ENCODE results near the gene ROCK2. TPM values are rescaled to one million over a fixed set of nuclear protein-coding genes. Genes with fewer than 3 reads are reported as not detected.

ROCK2 gene
- total and polyA plus RNA-seq, 4 donors: 5.3 to 31.0 (median 12.2) TPM

GRCh38 chr2:11267931-11268330, 76.5 kb downstream of the ROCK2 start:
- over 99% methylated on average over 3 of the region's 3 CpGs for WGBS

GRCh38 chr2:11264818-11265217, 79.6 kb downstream of the ROCK2 start:
- 95% methylated on average over 1 of the region's 1 CpG for WGBS
- peaks cover 0 to 2% (median 0%) of the 10 kb centered on the region in 4 donors for H3K36me3 ChIP-seq (ENCODE audit: control insufficient read depth in 4 of 4, insufficient read depth in 3 of 4, low read depth in 1 of 4, low read length in 3 of 4)
- TF ChIP-seq FOXA2 (IDR thresholded peaks at IDR 0.05) (no peak), EGR1 (IDR thresholded peaks at IDR 0.05; ENCODE audit: low read depth in 2 of 2) (no peak)

More at GRCh38 chr2:11267931-11268330, 76.5 kb downstream of the ROCK2 start:
- no peak overlapping the region for H3K9ac ChIP-seq (ENCODE audit: low read depth in 1 of 2, low read length in 2 of 2)
- H3K27me3 ChIP-seq (ENCODE audit: control insufficient read depth in 4 of 4, insufficient read depth in 4 of 4, low read length in 3 of 4): no peaks in the 10 kb centered on the region
- H3K36me3 ChIP-seq (ENCODE audit: control insufficient read depth in 4 of 4, insufficient read depth in 3 of 4, low read depth in 1 of 4, low read length in 3 of 4): peaks cover 0 to 2% (median 1%) of the 10 kb centered on the region in 4 donors
- TF ChIP-seq EGR1 (IDR thresholded peaks at IDR 0.05; ENCODE audit: low read depth in 2 of 2): no peak
- TF ChIP-seq REST (IDR thresholded peaks at IDR 0.05): no peak
- TF ChIP-seq RXRA (IDR thresholded peaks at IDR 0.05): no peak
- no peak for TF ChIP-seq MAX (IDR thresholded peaks at IDR 0.05)
- no peak for TF ChIP-seq JUND (IDR thresholded peaks at IDR 0.05)
- no peak for TF ChIP-seq FOXA1 (IDR thresholded peaks at IDR 0.05)
- no peak for TF ChIP-seq NR2F2 (IDR thresholded peaks at IDR 0.05)
- no peak for TF ChIP-seq ATF3 (IDR thresholded peaks at IDR 0.05)
- no peak for TF ChIP-seq HNF4A (conservative IDR thresholded peaks at IDR 0.05)
- no peak for TF ChIP-seq ZBTB33 (IDR thresholded peaks at IDR 0.05)
- no peak overlapping the region for H3K4me3 ChIP-seq (ENCODE audit: low read depth in 1 of 3, low read length in 3 of 3)
- no peak overlapping the region for H3K27ac ChIP-seq (ENCODE audit: low read depth in 1 of 2, low read length in 2 of 2)
- DNase-seq (ENCODE audit: low spot score): no peak
- no peaks in the 10 kb centered on the region for H3K9me3 ChIP-seq (ENCODE audit: control insufficient read depth in 4 of 4, low read length in 3 of 4)
- H3K4me1 ChIP-seq (ENCODE audit: control insufficient read depth in 4 of 4, insufficient read depth in 4 of 4, low read length in 3 of 4): peaks cover 0 to 2% (median 0%) of the 10 kb centered on the region in 4 donors

GRCh38 chr2:11264007-11264406, 80.4 kb downstream of the ROCK2 start:
- DNase-seq (ENCODE audit: low spot score): no peak
- no peak for TF ChIP-seq NR2F2 (IDR thresholded peaks at IDR 0.05)
- TF ChIP-seq ATF3 (IDR thresholded peaks at IDR 0.05): no peak
- TF ChIP-seq GABPA (IDR thresholded peaks at IDR 0.05 in 1 of 2, conservative IDR thresholded peaks at IDR 0.05 in 1 of 2): no peak
- no peak for TF ChIP-seq RAD21 (IDR thresholded peaks at IDR 0.05)
- TF ChIP-seq REST (IDR thresholded peaks at IDR 0.05): no peak
- TF ChIP-seq TAF1 (conservative IDR thresholded peaks at IDR 0.05): no peak
- TF ChIP-seq CTCF (IDR thresholded peaks at IDR 0.05; ENCODE audit: low read depth, low read length, missing input control): no peak
- TF ChIP-seq YY1 (IDR thresholded peaks at IDR 0.05): no peak
- no peak for TF ChIP-seq HNF4A (conservative IDR thresholded peaks at IDR 0.05)
- TF ChIP-seq EGR1 (IDR thresholded peaks at IDR 0.05; ENCODE audit: low read depth in 2 of 2): no peak
- 96% methylated on average over 2 of the region's 2 CpGs for WGBS
- no peaks in the 10 kb centered on the region for H3K4me1 ChIP-seq (ENCODE audit: control insufficient read depth in 4 of 4, insufficient read depth in 4 of 4, low read length in 3 of 4)
- H3K27me3 ChIP-seq (ENCODE audit: control insufficient read depth in 4 of 4, insufficient read depth in 4 of 4, low read length in 3 of 4): no peaks in the 10 kb centered on the region
- H3K27ac ChIP-seq (ENCODE audit: low read depth in 1 of 2, low read length in 2 of 2): no peak overlapping the region
- H3K36me3 ChIP-seq (ENCODE audit: control insufficient read depth in 4 of 4, insufficient read depth in 3 of 4, low read depth in 1 of 4, low read length in 3 of 4): peaks cover 0 to 2% (median 0%) of the 10 kb centered on the region in 4 donors
- H3K4me3 ChIP-seq (ENCODE audit: low read depth in 1 of 3, low read length in 3 of 3): no peak overlapping the region
- no peaks in the 10 kb centered on the region for H3K9me3 ChIP-seq (ENCODE audit: control insufficient read depth in 4 of 4, low read length in 3 of 4)
- no peak overlapping the region for H3K9ac ChIP-seq (ENCODE audit: low read depth in 1 of 2, low read length in 2 of 2)

More at GRCh38 chr2:11264818-11265217, 79.6 kb downstream of the ROCK2 start:
- DNase-seq (ENCODE audit: low spot score): no peak
- no peak overlapping the region for H3K27ac ChIP-seq (ENCODE audit: low read depth in 1 of 2, low read length in 2 of 2)
- no peaks in the 10 kb centered on the region for H3K9me3 ChIP-seq (ENCODE audit: control insufficient read depth in 4 of 4, low read length in 3 of 4)
- no peak overlapping the region for H3K4me3 ChIP-seq (ENCODE audit: low read depth in 1 of 3, low read length in 3 of 3)
- no peaks in the 10 kb centered on the region for H3K4me1 ChIP-seq (ENCODE audit: control insufficient read depth in 4 of 4, insufficient read depth in 4 of 4, low read length in 3 of 4)
- no peaks in the 10 kb centered on the region for H3K27me3 ChIP-seq (ENCODE audit: control insufficient read depth in 4 of 4, insufficient read depth in 4 of 4, low read length in 3 of 4)
- no peak overlapping the region for H3K9ac ChIP-seq (ENCODE audit: low read depth in 1 of 2, low read length in 2 of 2)
